ENCODE measurements around the gene ELOVL3.
"Not testable (repeated sequence)": the region's sequence is repeated elsewhere in the genome, so short reads cannot be mapped to it uniquely, and the experiment has no call there.

Gene ELOVL3

GRCh38 chr10:102245932-102246251, 19.8 kb downstream of the ELOVL3 start:
- DNase-seq (ENCODE audit: extremely low spot score, insufficient read length, low read depth) (no peak), FAIRE-seq (no peak)

GRCh38 chr10:102246261-102246660, 20.2 kb downstream of the ELOVL3 start:
- DNase-seq (ENCODE audit: extremely low spot score, insufficient read length, low read depth): no peak
- no peak for FAIRE-seq

GRCh38 chr10:102247734-102248133, 21.6 kb downstream of the ELOVL3 start:
- no peak for FAIRE-seq
- DNase-seq (ENCODE audit: extremely low spot score, insufficient read length, low read depth): no peak

- DNase-seq (ENCODE audit: extremely low spot score, insufficient read length, low read depth); FAIRE-seq: not testable (repeated sequence)
These were observed 26.4 kb downstream of the ELOVL3 start for GRCh38 chr10:102252508-102252907.

GRCh38 chr10:102254426-102254825, 28.3 kb downstream of the ELOVL3 start:
- FAIRE-seq (no peak), DNase-seq (ENCODE audit: extremely low spot score, insufficient read length, low read depth) (no peak)

GRCh38 chr10:102255404-102255803, 29.3 kb downstream of the ELOVL3 start:
- no peak for FAIRE-seq
- no peak for DNase-seq (ENCODE audit: extremely low spot score, insufficient read length, low read depth)

GRCh38 chr10:102261196-102261595, 35.1 kb downstream of the ELOVL3 start:
- DNase-seq (ENCODE audit: extremely low spot score, insufficient read length, low read depth) (no peak), FAIRE-seq (no peak)

DNA sequence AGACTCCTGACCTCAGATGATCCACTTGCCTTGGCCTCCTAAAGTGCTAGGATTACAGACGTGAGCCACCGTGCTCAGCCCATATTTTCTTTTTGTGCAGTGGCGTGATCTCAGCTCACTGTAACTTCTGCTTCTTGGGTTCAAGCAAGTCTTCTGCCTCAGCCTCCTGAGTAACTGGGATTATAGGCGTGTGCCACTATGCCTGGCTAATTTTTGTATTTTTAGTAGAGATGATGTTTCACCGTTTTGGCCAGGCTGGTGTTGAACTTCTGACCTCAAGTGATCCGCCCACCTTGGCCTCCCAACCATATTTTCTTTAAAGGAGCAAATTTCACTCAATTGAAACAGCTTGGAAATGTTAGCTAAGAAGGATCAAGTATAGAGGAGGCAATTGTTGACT, 35.7 kb downstream of the ELOVL3 start:
- DNase-seq (ENCODE audit: extremely low spot score, insufficient read length, low read depth) (no peak), FAIRE-seq (no peak)

DNA sequence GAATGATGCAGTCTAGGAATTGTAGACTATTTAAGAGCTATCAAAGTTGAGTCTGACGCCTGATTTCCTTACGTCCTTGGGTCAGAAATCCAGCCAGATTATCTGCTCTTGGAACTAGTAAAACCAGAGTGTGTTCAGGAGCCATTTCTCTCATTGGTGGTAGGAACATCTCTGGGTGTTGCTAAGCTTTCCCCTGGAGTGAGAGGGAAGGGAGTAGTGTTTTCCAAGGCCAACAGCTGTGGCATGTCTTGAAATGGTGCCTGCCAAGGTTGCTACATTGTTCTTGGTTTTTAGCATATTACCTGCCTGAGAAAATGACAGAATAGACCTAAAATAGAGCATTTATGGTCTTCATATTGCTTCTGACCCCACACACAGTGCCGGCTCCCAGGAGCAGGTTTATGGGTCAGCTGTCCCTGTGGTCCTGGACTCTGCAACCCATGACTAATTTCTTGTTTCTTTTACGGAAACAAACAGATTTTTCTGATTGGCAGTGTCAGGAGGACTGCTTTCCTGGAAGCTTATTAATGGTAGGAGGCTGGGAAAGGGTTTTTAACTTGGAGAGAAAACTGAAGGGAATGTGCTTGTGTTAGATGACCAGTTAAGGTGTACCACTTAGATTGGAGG, 36.8 kb downstream of the ELOVL3 start:
- DNase-seq (ENCODE audit: extremely low spot score, insufficient read length, low read depth) (no peak), FAIRE-seq (no peak)

- FAIRE-seq: no peak
These were observed 38.3 kb downstream of the ELOVL3 start for GRCh38 chr10:102264371-102264770.

GRCh38 chr10:102266670-102267069, 40.6 kb downstream of the ELOVL3 start:
- FAIRE-seq: no peak
- no peak for DNase-seq (ENCODE audit: extremely low spot score, insufficient read length, low read depth)

More at GRCh38 chr10:102264371-102264770, 38.3 kb downstream of the ELOVL3 start:
- DNase-seq (ENCODE audit: extremely low spot score, insufficient read length, low read depth): no peak

DNA sequence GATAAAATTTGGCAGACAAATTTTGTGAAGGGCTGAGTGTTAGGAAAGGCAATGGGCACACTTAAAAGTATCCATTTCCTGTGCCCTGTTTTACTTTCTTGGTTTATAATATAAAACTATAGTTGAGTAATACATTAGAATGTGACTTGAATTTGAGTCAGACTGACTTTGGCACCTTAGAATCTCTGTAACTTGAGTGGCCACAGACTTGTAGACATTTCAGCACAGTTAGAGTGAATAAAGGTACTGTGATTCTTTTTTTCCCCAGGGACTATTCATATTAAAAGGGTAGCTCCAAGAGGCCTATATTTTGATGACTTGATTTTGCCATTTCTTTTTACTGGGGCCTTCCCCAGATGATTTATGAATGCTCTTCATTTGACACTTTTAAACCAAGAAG, 41.6 kb downstream of the ELOVL3 start:
- FAIRE-seq (no peak), DNase-seq (ENCODE audit: extremely low spot score, insufficient read length, low read depth) (no peak)

DNA sequence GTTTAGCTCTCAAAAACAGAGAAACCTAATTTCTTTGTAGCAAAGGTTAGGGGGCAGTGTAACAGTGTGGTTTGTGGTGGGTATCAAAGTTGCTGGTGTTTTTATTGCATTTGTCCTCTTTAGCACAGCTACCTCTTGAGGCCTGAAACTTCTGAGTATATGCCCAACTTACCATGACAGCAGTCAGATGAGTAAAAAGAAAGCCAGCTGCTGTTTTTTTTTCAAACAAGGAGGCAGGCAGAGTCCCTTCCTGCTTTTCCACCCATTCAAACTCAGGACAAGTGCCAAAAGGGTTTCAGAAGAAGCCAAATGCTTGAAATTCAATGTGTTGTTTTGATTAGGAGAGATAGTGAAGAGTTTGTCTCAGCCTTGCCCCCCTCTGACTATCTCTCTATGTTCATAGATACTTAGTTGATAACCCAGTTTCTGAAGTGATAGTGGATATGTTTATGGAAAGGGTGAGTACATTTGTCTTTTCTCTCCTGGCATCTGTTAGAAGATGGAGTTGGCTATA, 42.3 kb downstream of the ELOVL3 start:
- FAIRE-seq (no peak), DNase-seq (ENCODE audit: extremely low spot score, insufficient read length, low read depth) (no peak)

DNA sequence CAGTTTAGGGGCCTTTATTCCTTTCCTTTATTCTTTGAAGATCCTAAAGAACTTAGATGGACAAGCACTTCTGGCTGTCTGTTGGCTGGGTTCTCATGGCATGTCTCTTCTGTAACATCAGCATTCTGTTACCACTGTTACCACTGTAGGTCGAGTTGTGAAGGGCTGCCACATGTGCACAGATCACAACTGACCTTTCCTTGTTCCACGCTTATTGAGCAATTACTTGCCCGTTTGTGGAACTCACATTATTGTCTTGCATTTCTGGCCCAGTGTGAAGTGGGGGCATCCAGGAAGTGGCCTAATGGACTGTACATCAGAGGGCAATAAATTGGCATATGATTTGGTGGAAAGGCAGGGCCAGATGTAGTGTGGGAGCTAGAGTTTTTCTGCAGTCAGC, 42.9 kb downstream of the ELOVL3 start:
- no peak for FAIRE-seq
- no peak for DNase-seq (ENCODE audit: extremely low spot score, insufficient read length, low read depth)

DNA sequence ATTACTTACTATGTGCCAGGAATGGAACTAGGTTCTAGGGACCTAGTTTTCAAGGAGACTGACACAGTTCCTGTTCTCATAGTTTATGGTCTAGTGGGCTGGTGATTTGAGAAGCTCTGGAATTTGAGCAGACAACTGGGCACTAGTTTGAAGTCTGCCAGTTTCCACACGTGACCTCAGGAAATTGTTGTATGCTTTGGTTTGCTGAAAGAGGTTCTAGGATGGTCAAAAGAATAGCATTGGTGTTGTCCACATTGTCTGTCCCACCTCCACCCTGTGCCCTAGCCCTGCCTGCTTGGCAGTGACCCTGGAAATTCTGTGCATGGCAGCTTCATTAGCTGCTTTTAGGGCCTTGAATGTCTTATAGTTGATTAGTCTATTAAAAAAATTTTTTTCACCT, 48.0 kb downstream of the ELOVL3 start:
- DNase-seq (ENCODE audit: extremely low spot score, insufficient read length, low read depth) (no peak), FAIRE-seq (no peak)

DNA sequence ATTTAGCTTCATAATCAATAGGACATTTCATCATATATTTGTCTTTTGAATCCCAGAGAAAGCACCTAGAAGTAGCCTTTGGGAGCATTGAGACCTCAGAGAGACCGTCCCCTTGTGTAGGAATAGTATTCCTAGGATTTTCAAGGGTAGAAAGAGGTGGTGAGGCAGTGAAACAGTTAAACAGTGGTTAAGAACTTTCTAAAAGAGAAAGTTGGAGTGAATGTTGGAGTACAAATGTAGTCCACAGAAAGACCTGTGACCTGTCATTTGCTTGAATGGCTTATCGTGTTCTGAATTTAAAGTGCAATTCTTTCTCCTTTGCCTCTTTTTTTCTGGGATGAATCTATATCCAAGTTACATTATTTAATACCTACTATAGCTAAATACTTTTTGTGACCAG, 49.2 kb downstream of the ELOVL3 start:
- DNase-seq (ENCODE audit: extremely low spot score, insufficient read length, low read depth) (no peak), FAIRE-seq (no peak)

DNA sequence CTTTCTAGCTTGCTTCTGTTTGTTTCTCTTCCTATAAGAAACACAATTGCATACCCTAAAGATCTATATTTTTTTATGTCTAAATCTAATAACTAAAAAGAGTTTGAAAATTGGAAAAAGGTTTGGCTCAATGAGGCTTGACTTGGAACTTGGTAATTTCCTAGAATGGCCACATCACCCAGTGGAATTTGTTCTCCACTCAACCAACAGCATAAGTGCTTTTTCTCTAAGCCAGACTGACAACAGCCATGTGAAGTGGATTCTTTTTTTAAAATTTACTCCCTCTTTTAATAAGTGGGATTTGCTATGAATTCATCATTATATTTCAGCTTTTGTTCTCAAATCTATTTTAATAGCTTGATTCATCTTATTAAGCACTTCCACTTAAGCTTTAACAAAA, 53.0 kb downstream of the ELOVL3 start:
- DNase-seq (ENCODE audit: extremely low spot score, insufficient read length, low read depth) (no peak), FAIRE-seq (no peak)

Data from GM18507 (cell line).